GM19468 (cell line): ENCODE results near the gene PHACTR3.

Experiments
- ATAC-seq: cut with Tn5 transposase; IDR thresholded peaks from one replicate; pipeline ENCODE4 v1.9.1; 2021; ENCODE audit warnings: mild to moderate bottlenecking, moderate library complexity, moderate number of reproducible peaks; ENCODE audit not compliant: unreplicated experiment; ENCODE audit errors: extremely low read depth

Gene PHACTR3

GRCh38 chr20:59723607-59724456 is 119.5 kb downstream of the PHACTR3 start:
- no peak for ATAC-seq

- ATAC-seq: no peak
Measured at GRCh38 chr20:59724457-59725366, 120.4 kb downstream of the PHACTR3 start.

- ATAC-seq: no peak
Measured at GRCh38 chr20:59725476-59726280, 121.3 kb downstream of the PHACTR3 start.

GRCh38 chr20:59726281-59726595 is 121.9 kb downstream of the PHACTR3 start:
- no peak for ATAC-seq

GRCh38 chr20:59728722-59729430 is 124.5 kb downstream of the PHACTR3 start:
- no peak for ATAC-seq

- no peak for ATAC-seq
Measured at GRCh38 chr20:59729506-59729905, 125.2 kb downstream of the PHACTR3 start.

- no peak for ATAC-seq
Measured at GRCh38 chr20:59730722-59731121, 126.4 kb downstream of the PHACTR3 start.

- no peak for ATAC-seq
Measured at GRCh38 chr20:59731376-59731775, 127.0 kb downstream of the PHACTR3 start.

GRCh38 chr20:59733351-59733750 is 129.0 kb downstream of the PHACTR3 start:
- no peak for ATAC-seq

GRCh38 chr20:59735486-59735885 is 131.1 kb downstream of the PHACTR3 start:
- no peak for ATAC-seq

- ATAC-seq: no peak
Measured at GRCh38 chr20:59735917-59736316, 131.6 kb downstream of the PHACTR3 start.

- ATAC-seq: no peak
Measured at GRCh38 chr20:59736366-59736765, 132.0 kb downstream of the PHACTR3 start.

GRCh38 chr20:59737073-59737666 is 132.8 kb downstream of the PHACTR3 start:
- no peak for ATAC-seq

GRCh38 chr20:59737816-59738215 is 133.5 kb downstream of the PHACTR3 start:
- ATAC-seq: no peak

GRCh38 chr20:59738851-59739250 is 134.5 kb downstream of the PHACTR3 start:
- no peak for ATAC-seq

GRCh38 chr20:59740621-59741020 is 136.3 kb downstream of the PHACTR3 start:
- ATAC-seq: no peak

- no peak for ATAC-seq
Measured at GRCh38 chr20:59741073-59741472, 136.7 kb downstream of the PHACTR3 start.

- no peak for ATAC-seq
Measured at GRCh38 chr20:59742351-59743095, 138.2 kb downstream of the PHACTR3 start.

GRCh38 chr20:59743308-59743707 is 139.0 kb downstream of the PHACTR3 start:
- ATAC-seq: no peak
